ENCODE measurements around the gene ARID1B. TPM values are rescaled to one million over a fixed set of nuclear protein-coding genes. Genes with fewer than 3 reads are reported as not detected.

The ARID1B gene
- total RNA-seq, 1 experiment from 2014 or later, result 63.9 TPM

DNA sequence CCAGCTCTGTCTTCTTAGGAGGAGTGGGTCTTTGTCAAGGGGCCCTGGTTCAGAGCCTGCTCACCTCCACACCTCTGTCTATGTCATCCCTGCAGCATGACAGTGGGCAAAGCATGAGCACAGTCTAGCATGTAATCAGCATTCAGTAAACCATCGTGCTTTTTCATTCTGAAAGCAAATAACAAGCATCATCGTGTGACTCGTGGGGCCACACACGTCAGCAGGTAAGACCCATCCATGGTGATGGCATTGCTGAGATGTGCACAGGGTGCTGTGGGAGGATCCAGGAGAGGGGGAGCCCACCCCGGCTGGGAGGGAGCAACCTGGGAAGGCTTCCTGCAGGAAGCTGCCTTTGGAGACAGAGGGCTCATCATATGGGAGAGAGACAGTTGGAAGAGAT lies 439.4 kb downstream of the ARID1B start:
- H3K27me3 Mint-ChIP-seq (ENCODE audit: insufficient read depth, unreplicated experiment), result no peaks in the 10 kb centered on the region
- TF ChIP-seq, protein P1, sequence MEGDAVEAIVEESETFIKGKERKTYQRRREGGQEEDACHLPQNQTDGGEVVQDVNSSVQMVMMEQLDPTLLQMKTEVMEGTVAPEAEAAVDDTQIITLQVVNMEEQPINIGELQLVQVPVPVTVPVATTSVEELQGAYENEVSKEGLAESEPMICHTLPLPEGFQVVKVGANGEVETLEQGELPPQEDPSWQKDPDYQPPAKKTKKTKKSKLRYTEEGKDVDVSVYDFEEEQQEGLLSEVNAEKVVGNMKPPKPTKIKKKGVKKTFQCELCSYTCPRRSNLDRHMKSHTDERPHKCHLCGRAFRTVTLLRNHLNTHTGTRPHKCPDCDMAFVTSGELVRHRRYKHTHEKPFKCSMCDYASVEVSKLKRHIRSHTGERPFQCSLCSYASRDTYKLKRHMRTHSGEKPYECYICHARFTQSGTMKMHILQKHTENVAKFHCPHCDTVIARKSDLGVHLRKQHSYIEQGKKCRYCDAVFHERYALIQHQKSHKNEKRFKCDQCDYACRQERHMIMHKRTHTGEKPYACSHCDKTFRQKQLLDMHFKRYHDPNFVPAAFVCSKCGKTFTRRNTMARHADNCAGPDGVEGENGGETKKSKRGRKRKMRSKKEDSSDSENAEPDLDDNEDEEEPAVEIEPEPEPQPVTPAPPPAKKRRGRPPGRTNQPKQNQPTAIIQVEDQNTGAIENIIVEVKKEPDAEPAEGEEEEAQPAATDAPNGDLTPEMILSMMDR (IDR thresholded peaks at IDR 0.05; ENCODE audit: unreplicated experiment), result no peak
- DNase-seq (ENCODE audit: unreplicated experiment), result no peak
- ChIA-PET CTCF (interaction anchor here (0.6 kb wide), 1 partner anchor 52 kb away, joined by 3 read pairs; no protein-coding TSS in a partner anchor), POLR2A (interaction anchor here (1.4 kb wide), 1 partner anchor 18 kb away, joined by 3 read pairs; no protein-coding TSS in a partner anchor)
- H3K4me1 Mint-ChIP-seq (ENCODE audit: insufficient read depth, unreplicated experiment), result peaks cover 16% of the 10 kb centered on the region
- H3K36me3 Mint-ChIP-seq (ENCODE audit: insufficient read depth, unreplicated experiment), result peaks cover 14% of the 10 kb centered on the region
- no peaks in the 10 kb centered on the region for H3K9me3 Mint-ChIP-seq (ENCODE audit: unreplicated experiment)
- no TSS peak for BruUV-seq (replicated peaks)
- no peak overlapping the region for H3K27ac Mint-ChIP-seq (ENCODE audit: low read depth, unreplicated experiment)
- intact Hi-C loops (cut with micrococcal nuclease), result no loop called here
- H3K4me3 Mint-ChIP-seq (ENCODE audit: unreplicated experiment), result no peak overlapping the region

DNA sequence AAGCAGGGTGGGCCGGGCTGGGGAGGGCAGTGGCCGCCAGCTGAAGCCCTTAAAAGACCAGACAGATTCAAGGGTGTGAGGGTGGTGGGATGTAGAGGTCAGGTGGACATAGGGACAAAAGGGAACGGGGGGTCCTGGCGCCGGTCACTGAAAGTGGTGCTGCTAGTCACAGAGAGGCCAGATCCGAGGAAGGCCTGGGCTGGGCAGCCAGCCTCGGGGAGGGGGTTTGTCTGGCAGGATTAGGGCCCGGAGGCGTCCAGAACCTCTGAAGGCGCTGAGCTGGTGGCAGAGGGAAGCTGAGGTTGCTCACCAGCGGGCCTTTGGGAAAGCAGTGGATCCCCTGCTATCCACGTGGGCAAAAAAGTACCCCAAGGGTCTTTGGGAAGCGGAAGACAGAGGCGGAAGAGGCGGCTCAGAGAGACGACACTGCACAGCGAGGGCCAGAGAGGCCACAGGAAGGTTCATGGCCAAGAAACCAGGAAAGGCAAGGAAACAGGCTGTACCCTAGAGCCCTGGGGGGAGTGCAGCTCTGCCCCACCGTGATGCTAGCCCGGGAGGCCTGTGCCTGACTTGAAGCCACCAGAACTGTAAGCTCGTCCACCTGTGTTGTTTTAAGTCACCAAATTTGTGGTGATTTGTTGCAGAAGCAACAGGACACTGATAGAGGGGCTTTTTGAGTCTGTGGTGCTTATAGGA lies 440.2 kb downstream of the ARID1B start:
- H3K4me3 Mint-ChIP-seq (ENCODE audit: unreplicated experiment), result no peak overlapping the region
- H3K4me1 Mint-ChIP-seq (ENCODE audit: insufficient read depth, unreplicated experiment), result peaks cover 18% of the 10 kb centered on the region
- TF ChIP-seq, protein P1 (IDR thresholded peaks at IDR 0.05; ENCODE audit: unreplicated experiment), result no peak
- DNase-seq (ENCODE audit: unreplicated experiment), result no peak
- H3K9me3 Mint-ChIP-seq (ENCODE audit: unreplicated experiment), result no peaks in the 10 kb centered on the region
- intact Hi-C loops (cut with micrococcal nuclease), result no loop called here
- ChIA-PET POLR2A (interaction anchor here (0.5 to 1.4 kb wide), 3 partner anchors 19 to 1380 kb away, joined by 3 read pairs; no protein-coding TSS in a partner anchor), CTCF (interaction anchor here (0.6 kb wide), 1 partner anchor 654 kb away, joined by 4 read pairs; no protein-coding TSS in a partner anchor)
- no peaks in the 10 kb centered on the region for H3K27me3 Mint-ChIP-seq (ENCODE audit: insufficient read depth, unreplicated experiment)
- BruUV-seq (replicated peaks), result no TSS peak
- no peak overlapping the region for H3K27ac Mint-ChIP-seq (ENCODE audit: low read depth, unreplicated experiment)
- H3K36me3 Mint-ChIP-seq (ENCODE audit: insufficient read depth, unreplicated experiment), result peaks cover 14% of the 10 kb centered on the region

DNA sequence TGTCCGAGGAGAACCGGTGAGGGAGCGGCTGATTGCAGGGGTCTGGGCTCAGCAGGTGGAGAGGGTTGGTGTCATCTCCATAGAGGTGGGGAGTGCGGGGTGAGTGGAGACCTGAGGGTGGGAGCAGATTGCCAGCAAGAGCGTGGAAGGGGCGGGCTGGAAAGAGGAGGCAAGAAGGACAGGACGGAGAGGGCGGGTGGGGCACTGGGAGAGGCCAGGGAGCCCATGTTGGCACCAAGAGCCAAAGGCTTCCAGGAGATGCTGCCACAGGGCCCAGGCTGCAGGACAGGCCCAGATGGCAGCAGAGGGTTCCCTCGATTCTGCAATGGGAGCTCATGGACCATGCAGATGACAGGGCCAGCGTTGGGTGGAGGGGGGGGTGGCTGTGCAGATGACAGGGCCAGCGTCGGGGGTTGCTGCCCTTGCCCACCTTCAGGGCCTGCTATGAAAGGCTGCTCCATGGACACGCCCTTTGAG lies 440.8 kb downstream of the ARID1B start:
- TF ChIP-seq, protein P1 (IDR thresholded peaks at IDR 0.05; ENCODE audit: unreplicated experiment), result no peak
- CTCF ChIA-PET, result no interaction called here
- intact Hi-C loops (cut with micrococcal nuclease), result no loop called here
- no peak overlapping the region for H3K27ac Mint-ChIP-seq (ENCODE audit: low read depth, unreplicated experiment)
- DNase-seq (ENCODE audit: unreplicated experiment), result no peak
- peaks cover 12% of the 10 kb centered on the region for H3K36me3 Mint-ChIP-seq (ENCODE audit: insufficient read depth, unreplicated experiment)
- no peaks in the 10 kb centered on the region for H3K27me3 Mint-ChIP-seq (ENCODE audit: insufficient read depth, unreplicated experiment)
- H3K4me1 Mint-ChIP-seq (ENCODE audit: insufficient read depth, unreplicated experiment), result peaks cover 18% of the 10 kb centered on the region
- no peaks in the 10 kb centered on the region for H3K9me3 Mint-ChIP-seq (ENCODE audit: unreplicated experiment)
- POLR2A ChIA-PET, result interaction anchor here (0.5 to 1.4 kb wide), 3 partner anchors 20 to 1380 kb away, joined by 3 read pairs; no protein-coding TSS in a partner anchor
- no peak overlapping the region for H3K4me3 Mint-ChIP-seq (ENCODE audit: unreplicated experiment)
- BruUV-seq (replicated peaks), result no TSS peak

DNA sequence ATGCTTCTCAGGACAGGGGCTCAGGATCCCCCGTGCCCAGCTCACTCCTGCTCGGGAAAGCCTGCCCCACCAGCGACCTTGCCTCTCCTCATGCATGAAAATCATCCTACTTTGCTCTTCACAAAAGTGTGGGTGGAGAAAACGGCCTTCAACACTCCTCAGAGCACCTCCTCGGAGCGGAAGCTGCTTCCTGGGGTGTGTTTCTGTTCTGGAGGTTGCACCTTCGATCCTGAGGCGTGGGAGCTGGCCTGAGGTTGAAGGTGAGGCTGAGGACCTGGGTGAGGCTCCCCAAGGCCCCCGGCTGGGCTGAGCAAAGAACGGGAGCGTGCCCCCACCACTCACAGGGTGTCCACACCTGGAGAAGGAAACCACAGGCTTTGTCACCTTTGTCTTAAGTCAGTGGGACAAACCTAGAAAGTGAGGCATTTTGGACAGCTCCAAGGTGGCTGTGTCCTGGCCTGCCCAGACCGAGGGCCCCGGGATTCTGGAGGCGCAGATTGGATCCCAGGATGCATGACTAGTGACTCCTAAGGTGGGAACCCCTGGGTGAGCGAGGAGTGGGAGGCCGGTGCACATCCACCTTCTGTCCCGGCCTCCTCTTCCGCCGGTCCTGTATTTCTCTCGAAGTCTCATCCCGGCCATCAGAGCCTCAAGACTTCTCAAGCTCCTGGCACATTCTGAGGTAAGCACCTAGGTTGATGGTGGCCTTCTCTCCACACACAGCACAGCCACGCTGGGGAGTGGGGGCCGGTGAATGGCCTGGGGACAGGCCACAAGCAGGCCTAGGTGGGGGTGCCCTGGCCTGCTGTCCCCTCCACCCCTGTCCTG lies 441.4 kb downstream of the ARID1B start:
- H3K4me3 Mint-ChIP-seq (ENCODE audit: unreplicated experiment), result no peak overlapping the region
- no peaks in the 10 kb centered on the region for H3K9me3 Mint-ChIP-seq (ENCODE audit: unreplicated experiment)
- H3K36me3 Mint-ChIP-seq (ENCODE audit: insufficient read depth, unreplicated experiment), result peaks cover 6% of the 10 kb centered on the region
- BruUV-seq (replicated peaks), result no TSS peak
- no peak for DNase-seq (ENCODE audit: unreplicated experiment)
- H3K4me1 Mint-ChIP-seq (ENCODE audit: insufficient read depth, unreplicated experiment), result peaks cover 18% of the 10 kb centered on the region
- H3K27me3 Mint-ChIP-seq (ENCODE audit: insufficient read depth, unreplicated experiment), result no peaks in the 10 kb centered on the region
- ChIA-PET CTCF (no interaction called here), POLR2A (interaction anchor here (1.1 kb wide), 1 partner anchor 17 kb away, joined by 3 read pairs; no protein-coding TSS in a partner anchor)
- TF ChIP-seq, protein P1 (IDR thresholded peaks at IDR 0.05; ENCODE audit: unreplicated experiment), result no peak
- H3K27ac Mint-ChIP-seq (ENCODE audit: low read depth, unreplicated experiment), result no peak overlapping the region
- intact Hi-C loops (cut with micrococcal nuclease), result no loop called here

Measured in MCF 10A (cell line).